ENCODE results near the gene MCTP1.

Gene MCTP1

DNA sequence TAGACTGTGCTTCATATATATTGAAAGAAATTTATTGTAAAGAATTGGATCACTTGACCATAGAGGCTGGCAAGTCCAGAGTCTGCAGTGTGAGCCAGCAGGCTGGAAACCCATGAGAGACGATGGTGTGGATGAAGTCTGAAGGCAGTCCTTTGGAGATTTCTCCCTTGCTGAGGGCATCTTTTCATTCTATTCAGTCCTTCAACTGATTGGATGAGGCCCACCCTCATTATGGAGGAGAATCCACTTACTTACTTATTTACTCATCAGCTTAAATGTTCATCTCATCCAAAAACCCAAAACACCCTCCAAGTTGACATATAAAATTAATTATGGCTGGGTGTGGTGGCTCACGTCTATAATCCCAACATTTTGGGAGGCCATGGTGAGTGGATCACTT lies 62.1 kb downstream of the MCTP1 start:
- no peaks in the 10 kb centered on the region for H3K27me3 ChIP-seq (ENCODE audit: control insufficient read depth, low read length)
- H3K4me2 ChIP-seq (ENCODE audit: low read length) = no peak overlapping the region
- TF ChIP-seq EZH2phosphoT487 (IDR thresholded peaks at IDR 0.05; ENCODE audit: borderline replicate concordance, low read length) = no peak
- TF ChIP-seq, protein P1, sequence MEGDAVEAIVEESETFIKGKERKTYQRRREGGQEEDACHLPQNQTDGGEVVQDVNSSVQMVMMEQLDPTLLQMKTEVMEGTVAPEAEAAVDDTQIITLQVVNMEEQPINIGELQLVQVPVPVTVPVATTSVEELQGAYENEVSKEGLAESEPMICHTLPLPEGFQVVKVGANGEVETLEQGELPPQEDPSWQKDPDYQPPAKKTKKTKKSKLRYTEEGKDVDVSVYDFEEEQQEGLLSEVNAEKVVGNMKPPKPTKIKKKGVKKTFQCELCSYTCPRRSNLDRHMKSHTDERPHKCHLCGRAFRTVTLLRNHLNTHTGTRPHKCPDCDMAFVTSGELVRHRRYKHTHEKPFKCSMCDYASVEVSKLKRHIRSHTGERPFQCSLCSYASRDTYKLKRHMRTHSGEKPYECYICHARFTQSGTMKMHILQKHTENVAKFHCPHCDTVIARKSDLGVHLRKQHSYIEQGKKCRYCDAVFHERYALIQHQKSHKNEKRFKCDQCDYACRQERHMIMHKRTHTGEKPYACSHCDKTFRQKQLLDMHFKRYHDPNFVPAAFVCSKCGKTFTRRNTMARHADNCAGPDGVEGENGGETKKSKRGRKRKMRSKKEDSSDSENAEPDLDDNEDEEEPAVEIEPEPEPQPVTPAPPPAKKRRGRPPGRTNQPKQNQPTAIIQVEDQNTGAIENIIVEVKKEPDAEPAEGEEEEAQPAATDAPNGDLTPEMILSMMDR (IDR thresholded peaks at IDR 0.05; ENCODE audit: low read depth, low read length, poor library complexity, severe bottlenecking) = no peak
- H4K20me1 ChIP-seq (ENCODE audit: control insufficient read depth, insufficient read depth, low read depth, low read length) = no peaks in the 10 kb centered on the region
- H3K4me1 ChIP-seq (ENCODE audit: control insufficient read depth, low read length) = no peaks in the 10 kb centered on the region
- no peaks in the 10 kb centered on the region for H3K36me3 ChIP-seq (ENCODE audit: control insufficient read depth, low read length)
- H3K79me2 ChIP-seq (ENCODE audit: control insufficient read depth, low read length) = no peaks in the 10 kb centered on the region
- no peaks in the 10 kb centered on the region for H3F3A ChIP-seq (ENCODE audit: control insufficient read depth, insufficient read depth)
- H3K9me3 ChIP-seq (ENCODE audit: control insufficient read depth, insufficient read depth, low read length) = no peaks in the 10 kb centered on the region
- H3K4me3 ChIP-seq (ENCODE audit: low read length) = no peak overlapping the region
- no peak overlapping the region for H3K27ac ChIP-seq (ENCODE audit: low read depth, low read length)
- H3K9me2 ChIP-seq (replicated peaks; ENCODE audit: control insufficient read depth, low read length) = no peaks in the 10 kb centered on the region

DNA sequence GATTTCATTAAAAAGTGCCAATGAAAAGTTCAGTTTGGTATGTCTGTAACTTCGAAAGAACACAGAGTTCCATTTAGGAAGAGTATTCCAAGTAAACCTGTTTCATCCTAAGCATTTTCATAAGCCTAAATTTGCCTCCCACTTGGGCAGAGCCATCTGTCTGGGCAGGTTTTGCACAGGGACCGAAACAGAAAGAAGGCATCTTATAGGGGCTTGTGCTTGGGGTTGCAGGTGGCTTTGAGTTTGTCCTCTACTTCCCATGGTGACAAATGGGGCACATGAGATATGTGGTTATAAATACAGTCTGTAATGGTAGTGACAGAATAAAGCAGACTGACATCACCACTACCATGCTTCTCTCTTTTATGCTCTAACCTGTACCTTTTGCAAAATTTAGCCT lies 63.7 kb downstream of the MCTP1 start:
- TF ChIP-seq, protein P1 (IDR thresholded peaks at IDR 0.05; ENCODE audit: low read depth, low read length, poor library complexity, severe bottlenecking) = no peak
- no peak for TF ChIP-seq EZH2phosphoT487 (IDR thresholded peaks at IDR 0.05; ENCODE audit: borderline replicate concordance, low read length)
- H3K27ac ChIP-seq (ENCODE audit: low read depth, low read length) = no peak overlapping the region

DNA sequence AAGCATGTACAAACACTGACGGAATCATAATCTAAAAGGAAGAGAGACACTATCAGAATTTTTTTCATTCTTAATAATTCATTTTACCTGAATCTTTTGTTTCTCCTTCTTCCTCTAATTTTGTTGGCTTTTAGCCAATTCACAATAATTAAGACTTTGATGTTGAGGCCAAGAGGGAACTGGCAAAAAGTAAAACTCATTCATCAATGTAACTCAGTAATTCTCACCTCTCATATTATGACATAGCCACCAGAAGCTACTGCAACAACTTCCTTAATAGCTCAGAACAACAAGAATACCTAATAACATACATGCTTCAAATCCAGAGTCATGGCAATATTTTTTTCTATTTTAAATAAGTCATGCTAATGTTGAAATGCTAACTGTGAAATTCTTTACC lies 64.5 kb downstream of the MCTP1 start:
- no peaks in the 10 kb centered on the region for H3K9me2 ChIP-seq (replicated peaks; ENCODE audit: control insufficient read depth, low read length)
- no peaks in the 10 kb centered on the region for H3F3A ChIP-seq (ENCODE audit: control insufficient read depth, insufficient read depth)
- H3K79me2 ChIP-seq (ENCODE audit: control insufficient read depth, low read length) = no peaks in the 10 kb centered on the region
- no peaks in the 10 kb centered on the region for H3K36me3 ChIP-seq (ENCODE audit: control insufficient read depth, low read length)
- no peak overlapping the region for H3K4me2 ChIP-seq (ENCODE audit: low read length)
- H3K27me3 ChIP-seq (ENCODE audit: control insufficient read depth, low read length) = no peaks in the 10 kb centered on the region
- no peaks in the 10 kb centered on the region for H4K20me1 ChIP-seq (ENCODE audit: control insufficient read depth, insufficient read depth, low read depth, low read length)
- H3K9me3 ChIP-seq (ENCODE audit: control insufficient read depth, insufficient read depth, low read length) = no peaks in the 10 kb centered on the region
- no peak for TF ChIP-seq EZH2phosphoT487 (IDR thresholded peaks at IDR 0.05; ENCODE audit: borderline replicate concordance, low read length)
- H3K27ac ChIP-seq (ENCODE audit: low read depth, low read length) = no peak overlapping the region
- H3K4me1 ChIP-seq (ENCODE audit: control insufficient read depth, low read length) = no peaks in the 10 kb centered on the region
- H3K4me3 ChIP-seq (ENCODE audit: low read length) = no peak overlapping the region

More for the DNA sequence above, 63.7 kb downstream of the MCTP1 start:
- Histone ChIP-seq H3F3A (ENCODE audit: control insufficient read depth, insufficient read depth) (no peaks in the 10 kb centered on the region), H3K27me3 (ENCODE audit: control insufficient read depth, low read length) (no peaks in the 10 kb centered on the region), H3K4me2 (ENCODE audit: low read length) (no peak overlapping the region), H4K20me1 (ENCODE audit: control insufficient read depth, insufficient read depth, low read depth, low read length) (no peaks in the 10 kb centered on the region), H3K79me2 (ENCODE audit: control insufficient read depth, low read length) (no peaks in the 10 kb centered on the region), H3K36me3 (ENCODE audit: control insufficient read depth, low read length) (no peaks in the 10 kb centered on the region), H3K9me3 (ENCODE audit: control insufficient read depth, insufficient read depth, low read length) (no peaks in the 10 kb centered on the region), H3K4me3 (ENCODE audit: low read length) (no peak overlapping the region), H3K4me1 (ENCODE audit: control insufficient read depth, low read length) (no peaks in the 10 kb centered on the region), H3K9me2 (replicated peaks; ENCODE audit: control insufficient read depth, low read length) (no peaks in the 10 kb centered on the region)

DNA sequence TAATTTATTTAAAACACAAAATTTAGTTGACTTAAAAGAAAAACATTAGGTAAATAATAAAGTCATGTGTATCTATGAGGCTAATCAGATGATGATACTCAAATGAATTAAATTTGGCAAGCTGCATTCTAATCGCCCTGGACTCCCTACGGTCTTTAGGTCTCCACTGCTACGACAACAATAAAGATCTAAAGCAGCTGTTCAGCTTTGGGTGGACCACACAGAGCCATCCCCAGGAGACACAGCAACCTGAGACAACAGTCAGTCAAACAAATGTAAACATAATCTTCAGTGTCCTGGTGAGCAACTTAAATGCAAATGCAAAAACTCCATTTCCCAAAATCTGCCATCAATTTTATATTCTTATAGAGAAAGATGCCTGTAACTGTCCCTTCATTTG lies 65.5 kb downstream of the MCTP1 start:
- Histone ChIP-seq H3K4me3 (ENCODE audit: low read length) (no peak overlapping the region), H3K27ac (ENCODE audit: low read depth, low read length) (no peak overlapping the region), H3K9me3 (ENCODE audit: control insufficient read depth, insufficient read depth, low read length) (no peaks in the 10 kb centered on the region), H4K20me1 (ENCODE audit: control insufficient read depth, insufficient read depth, low read depth, low read length) (no peaks in the 10 kb centered on the region), H3K36me3 (ENCODE audit: control insufficient read depth, low read length) (no peaks in the 10 kb centered on the region), H3K27me3 (ENCODE audit: control insufficient read depth, low read length) (no peaks in the 10 kb centered on the region), H3K4me2 (ENCODE audit: low read length) (no peak overlapping the region), H3K4me1 (ENCODE audit: control insufficient read depth, low read length) (no peaks in the 10 kb centered on the region), H3K79me2 (ENCODE audit: control insufficient read depth, low read length) (no peaks in the 10 kb centered on the region), H3K9me2 (replicated peaks; ENCODE audit: control insufficient read depth, low read length) (no peaks in the 10 kb centered on the region), H3F3A (ENCODE audit: control insufficient read depth, insufficient read depth) (no peaks in the 10 kb centered on the region)
- TF ChIP-seq, protein P1 (IDR thresholded peaks at IDR 0.05; ENCODE audit: low read depth, low read length, poor library complexity, severe bottlenecking) = no peak
- TF ChIP-seq EZH2phosphoT487 (IDR thresholded peaks at IDR 0.05; ENCODE audit: borderline replicate concordance, low read length) = no peak
